Measurements from ENCODE around the gene TP53INP2. TPM values are rescaled to one million over a fixed set of nuclear protein-coding genes. Genes with fewer than 3 reads are reported as not detected.

TP53INP2 gene
- total and polyA plus RNA-seq, 2 experiments from 2014 or later = 2.7 to 3.3 TPM

- no peak for TF ChIP-seq ZNF462 (CRISPR knock-in tag; IDR thresholded peaks at IDR 0.05)
- no peak for TF ChIP-seq EZH2 (IDR thresholded peaks at IDR 0.05; ENCODE audit: low read depth, unreplicated experiment)
- no peak for TF ChIP-seq STAT1 (IDR thresholded peaks at IDR 0.05; ENCODE audit: unreplicated experiment)
- no peak for TF ChIP-seq NANOG (IDR thresholded peaks at IDR 0.05; ENCODE audit: borderline replicate concordance)
These were observed 2.6 kb upstream of the TP53INP2 start (continued) for GRCh38 chr20:34701405-34702085.

GRCh38 chr20:34703061-34703423 lies 1.1 kb upstream of the TP53INP2 start:
- Histone ChIP-seq H2AFZ (no peak overlapping the region), H3K4me2 (peak overlapping the region; percentile 92), H3F3A (replicated peaks; ENCODE audit: low read depth) (peaks cover 17% of the 10 kb centered on the region; the same call in 1 of the 2 replicates), H3K27me3 (ENCODE audit: insufficient read depth) (peaks cover 23% of the 10 kb centered on the region), H3K9me2 (ENCODE audit: insufficient read depth) (no peaks in the 10 kb centered on the region), H3K27ac (ENCODE audit: low read depth) (no peak overlapping the region), H4K20me1 (replicated peaks; ENCODE audit: insufficient read depth) (0 out of 2 replicates have a peak, but pooled peaks cover 4% of the 10 kb centered on the region), H3K4me1 (ENCODE audit: insufficient read depth) (peaks cover 9% of the 10 kb centered on the region; the same call in 1 of the 2 replicates), H3K36me3 (ENCODE audit: insufficient read depth) (no peaks in the 10 kb centered on the region), H3K79me2 (replicated peaks; ENCODE audit: insufficient read depth) (no peaks in the 10 kb centered on the region), H3K4me3 (peak overlapping the region; percentile 97)
- no peaks in the 10 kb centered on the region for H3K9me3 Mint-ChIP-seq
- peak overlapping the region; percentile 90 for H3K4me3 Mint-ChIP-seq
- no peak overlapping the region for H3K27ac Mint-ChIP-seq
- no peaks in the 10 kb centered on the region for H3K36me3 Mint-ChIP-seq (ENCODE audit: low read depth)
- H3K27me3 Mint-ChIP-seq (ENCODE audit: insufficient read depth, low read depth, poor library complexity) = peaks cover 36% of the 10 kb centered on the region
- peaks cover 9% of the 10 kb centered on the region for H3K4me1 Mint-ChIP-seq
- no peak for ATAC-seq
- no peak for DNase-seq (ENCODE audit: low spot score)
- TF ChIP-seq CREB1 (CRISPR knock-in tag; IDR thresholded peaks at IDR 0.05; ENCODE audit: low read depth) (no peak), ZNF462 (CRISPR knock-in tag; IDR thresholded peaks at IDR 0.05) (no peak), EZH2phosphoT487 (IDR thresholded peaks at IDR 0.05; ENCODE audit: unreplicated experiment) (no peak), POLR2AphosphoS5 (IDR thresholded peaks at IDR 0.05; ENCODE audit: low read depth) (no peak)
